ENCODE measurements around the gene ITPK1. TPM values are rescaled to one million over a fixed set of nuclear protein-coding genes. Genes with fewer than 3 reads are reported as not detected.
A peak's percentile ranks its signal among the peaks of the same experiment; 100 is the strongest.

The ITPK1 gene
- total and polyA plus RNA-seq, 2 experiments from 2014 or later, result 35.9 to 101 TPM

DNA sequence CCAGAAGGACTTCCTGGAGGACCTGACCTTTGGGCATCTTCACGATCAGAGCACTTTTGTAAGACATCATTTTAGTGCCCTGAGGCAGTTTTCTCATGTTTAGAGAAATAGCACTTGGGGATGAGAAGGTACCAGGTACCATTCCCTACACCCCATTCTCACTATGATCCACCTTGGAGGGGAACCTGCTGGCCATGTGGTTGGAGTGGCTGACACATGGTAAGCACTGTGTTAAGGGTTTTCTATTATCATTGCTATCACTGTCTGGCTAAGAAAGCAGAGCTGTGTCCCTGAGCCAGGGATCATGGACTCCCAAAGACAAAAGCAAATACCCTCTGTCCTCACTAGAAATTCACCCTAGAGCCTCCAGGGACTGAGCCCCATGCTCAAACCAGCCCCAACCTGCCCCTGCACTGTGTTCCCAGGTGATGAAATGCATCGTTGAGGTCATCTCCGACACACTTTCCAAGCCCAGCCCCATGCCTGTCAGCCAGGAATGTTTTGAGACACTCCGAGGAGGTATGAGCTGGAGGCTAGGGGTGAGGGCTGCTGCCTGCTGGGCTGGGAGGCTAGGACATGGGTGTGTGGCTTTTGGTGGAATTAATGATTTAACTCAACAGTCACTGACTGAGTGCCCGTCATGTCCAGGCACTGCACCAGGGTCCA lies 189.4 kb downstream of the ITPK1 start (continued):
- TF ChIP-seq, protein P1, sequence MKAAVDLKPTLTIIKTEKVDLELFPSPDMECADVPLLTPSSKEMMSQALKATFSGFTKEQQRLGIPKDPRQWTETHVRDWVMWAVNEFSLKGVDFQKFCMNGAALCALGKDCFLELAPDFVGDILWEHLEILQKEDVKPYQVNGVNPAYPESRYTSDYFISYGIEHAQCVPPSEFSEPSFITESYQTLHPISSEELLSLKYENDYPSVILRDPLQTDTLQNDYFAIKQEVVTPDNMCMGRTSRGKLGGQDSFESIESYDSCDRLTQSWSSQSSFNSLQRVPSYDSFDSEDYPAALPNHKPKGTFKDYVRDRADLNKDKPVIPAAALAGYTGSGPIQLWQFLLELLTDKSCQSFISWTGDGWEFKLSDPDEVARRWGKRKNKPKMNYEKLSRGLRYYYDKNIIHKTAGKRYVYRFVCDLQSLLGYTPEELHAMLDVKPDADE (IDR thresholded peaks at IDR 0.05), result no peak
- TF ChIP-seq, protein P2, sequence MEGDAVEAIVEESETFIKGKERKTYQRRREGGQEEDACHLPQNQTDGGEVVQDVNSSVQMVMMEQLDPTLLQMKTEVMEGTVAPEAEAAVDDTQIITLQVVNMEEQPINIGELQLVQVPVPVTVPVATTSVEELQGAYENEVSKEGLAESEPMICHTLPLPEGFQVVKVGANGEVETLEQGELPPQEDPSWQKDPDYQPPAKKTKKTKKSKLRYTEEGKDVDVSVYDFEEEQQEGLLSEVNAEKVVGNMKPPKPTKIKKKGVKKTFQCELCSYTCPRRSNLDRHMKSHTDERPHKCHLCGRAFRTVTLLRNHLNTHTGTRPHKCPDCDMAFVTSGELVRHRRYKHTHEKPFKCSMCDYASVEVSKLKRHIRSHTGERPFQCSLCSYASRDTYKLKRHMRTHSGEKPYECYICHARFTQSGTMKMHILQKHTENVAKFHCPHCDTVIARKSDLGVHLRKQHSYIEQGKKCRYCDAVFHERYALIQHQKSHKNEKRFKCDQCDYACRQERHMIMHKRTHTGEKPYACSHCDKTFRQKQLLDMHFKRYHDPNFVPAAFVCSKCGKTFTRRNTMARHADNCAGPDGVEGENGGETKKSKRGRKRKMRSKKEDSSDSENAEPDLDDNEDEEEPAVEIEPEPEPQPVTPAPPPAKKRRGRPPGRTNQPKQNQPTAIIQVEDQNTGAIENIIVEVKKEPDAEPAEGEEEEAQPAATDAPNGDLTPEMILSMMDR (conservative IDR thresholded peaks at IDR 0.05; ENCODE audit: low read depth in 2 of 2), result no peak
- TF ChIP-seq NANOG (IDR thresholded peaks at IDR 0.05; ENCODE audit: borderline replicate concordance) (no peak), EZH2phosphoT487 (IDR thresholded peaks at IDR 0.05; ENCODE audit: unreplicated experiment) (no peak), STAT1 (IDR thresholded peaks at IDR 0.05; ENCODE audit: unreplicated experiment) (no peak), CREB1 (CRISPR knock-in tag; IDR thresholded peaks at IDR 0.05; ENCODE audit: low read depth) (no peak)

DNA sequence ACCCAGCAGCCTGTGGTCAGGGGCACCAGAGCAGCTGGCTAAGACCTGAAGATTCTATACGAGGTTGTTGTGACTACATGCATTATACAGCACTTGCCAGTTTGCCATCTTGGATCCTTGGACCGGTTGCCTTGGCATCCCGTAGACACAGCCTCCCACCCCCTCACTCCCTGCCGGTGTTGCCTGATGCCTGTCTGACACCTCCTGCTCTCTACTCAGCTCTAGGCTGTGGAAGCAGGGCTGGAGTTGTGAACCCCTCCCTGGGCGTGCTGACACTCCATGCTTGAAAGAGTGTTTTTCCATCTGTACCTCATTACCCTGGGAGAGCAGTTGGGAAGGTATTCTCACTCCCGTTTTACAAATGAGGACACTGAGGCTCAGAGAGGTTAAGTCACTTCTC lies 190.3 kb downstream of the ITPK1 start:
- peaks cover 4% of the 10 kb centered on the region; the same call in 2 of the 3 replicates for H3K9me3 Mint-ChIP-seq
- no peak for DNase-seq (ENCODE audit: low spot score)
- no peaks in the 10 kb centered on the region for H4K20me1 ChIP-seq (replicated peaks; ENCODE audit: insufficient read depth)
- H3K36me3 Mint-ChIP-seq (ENCODE audit: low read depth), result peaks cover 47% of the 10 kb centered on the region
- H2AFZ ChIP-seq, result no peak overlapping the region
- peak overlapping the region; percentile 89; the same call in 2 of the 3 replicates for H3K4me3 Mint-ChIP-seq
- H3K27me3 ChIP-seq (ENCODE audit: insufficient read depth), result peaks cover 15% of the 10 kb centered on the region
- H3F3A ChIP-seq (replicated peaks; ENCODE audit: low read depth), result 0 out of 2 replicates have a peak, but pooled peaks cover 2% of the 10 kb centered on the region
- H3K27ac ChIP-seq (ENCODE audit: low read depth), result no peak overlapping the region
- no peaks in the 10 kb centered on the region for H3K79me2 ChIP-seq (replicated peaks; ENCODE audit: insufficient read depth)
- H3K4me3 ChIP-seq, result no peak overlapping the region
- peaks cover 10% of the 10 kb centered on the region; the same call in 1 of the 2 replicates for H3K4me1 ChIP-seq (ENCODE audit: insufficient read depth)
- H3K27me3 Mint-ChIP-seq (ENCODE audit: insufficient read depth, low read depth, poor library complexity), result peaks cover 26% of the 10 kb centered on the region
- H3K9me2 ChIP-seq (ENCODE audit: insufficient read depth), result no peaks in the 10 kb centered on the region
- no peak for ATAC-seq
- no peak overlapping the region for H3K4me2 ChIP-seq
- H3K4me1 Mint-ChIP-seq, result peaks cover 22% of the 10 kb centered on the region
- H3K36me3 ChIP-seq (ENCODE audit: insufficient read depth), result no peaks in the 10 kb centered on the region
- H3K27ac Mint-ChIP-seq, result no peak overlapping the region
- TF ChIP-seq, protein P3, sequence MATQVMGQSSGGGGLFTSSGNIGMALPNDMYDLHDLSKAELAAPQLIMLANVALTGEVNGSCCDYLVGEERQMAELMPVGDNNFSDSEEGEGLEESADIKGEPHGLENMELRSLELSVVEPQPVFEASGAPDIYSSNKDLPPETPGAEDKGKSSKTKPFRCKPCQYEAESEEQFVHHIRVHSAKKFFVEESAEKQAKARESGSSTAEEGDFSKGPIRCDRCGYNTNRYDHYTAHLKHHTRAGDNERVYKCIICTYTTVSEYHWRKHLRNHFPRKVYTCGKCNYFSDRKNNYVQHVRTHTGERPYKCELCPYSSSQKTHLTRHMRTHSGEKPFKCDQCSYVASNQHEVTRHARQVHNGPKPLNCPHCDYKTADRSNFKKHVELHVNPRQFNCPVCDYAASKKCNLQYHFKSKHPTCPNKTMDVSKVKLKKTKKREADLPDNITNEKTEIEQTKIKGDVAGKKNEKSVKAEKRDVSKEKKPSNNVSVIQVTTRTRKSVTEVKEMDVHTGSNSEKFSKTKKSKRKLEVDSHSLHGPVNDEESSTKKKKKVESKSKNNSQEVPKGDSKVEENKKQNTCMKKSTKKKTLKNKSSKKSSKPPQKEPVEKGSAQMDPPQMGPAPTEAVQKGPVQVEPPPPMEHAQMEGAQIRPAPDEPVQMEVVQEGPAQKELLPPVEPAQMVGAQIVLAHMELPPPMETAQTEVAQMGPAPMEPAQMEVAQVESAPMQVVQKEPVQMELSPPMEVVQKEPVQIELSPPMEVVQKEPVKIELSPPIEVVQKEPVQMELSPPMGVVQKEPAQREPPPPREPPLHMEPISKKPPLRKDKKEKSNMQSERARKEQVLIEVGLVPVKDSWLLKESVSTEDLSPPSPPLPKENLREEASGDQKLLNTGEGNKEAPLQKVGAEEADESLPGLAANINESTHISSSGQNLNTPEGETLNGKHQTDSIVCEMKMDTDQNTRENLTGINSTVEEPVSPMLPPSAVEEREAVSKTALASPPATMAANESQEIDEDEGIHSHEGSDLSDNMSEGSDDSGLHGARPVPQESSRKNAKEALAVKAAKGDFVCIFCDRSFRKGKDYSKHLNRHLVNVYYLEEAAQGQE (IDR thresholded peaks at IDR 0.05; ENCODE audit: unreplicated experiment), result no peak
- TF ChIP-seq ZNF114 (CRISPR knock-in tag; IDR thresholded peaks at IDR 0.05), result no peak
- TF ChIP-seq NANOG (IDR thresholded peaks at IDR 0.05; ENCODE audit: borderline replicate concordance), result no peak
- TF ChIP-seq, protein P4, sequence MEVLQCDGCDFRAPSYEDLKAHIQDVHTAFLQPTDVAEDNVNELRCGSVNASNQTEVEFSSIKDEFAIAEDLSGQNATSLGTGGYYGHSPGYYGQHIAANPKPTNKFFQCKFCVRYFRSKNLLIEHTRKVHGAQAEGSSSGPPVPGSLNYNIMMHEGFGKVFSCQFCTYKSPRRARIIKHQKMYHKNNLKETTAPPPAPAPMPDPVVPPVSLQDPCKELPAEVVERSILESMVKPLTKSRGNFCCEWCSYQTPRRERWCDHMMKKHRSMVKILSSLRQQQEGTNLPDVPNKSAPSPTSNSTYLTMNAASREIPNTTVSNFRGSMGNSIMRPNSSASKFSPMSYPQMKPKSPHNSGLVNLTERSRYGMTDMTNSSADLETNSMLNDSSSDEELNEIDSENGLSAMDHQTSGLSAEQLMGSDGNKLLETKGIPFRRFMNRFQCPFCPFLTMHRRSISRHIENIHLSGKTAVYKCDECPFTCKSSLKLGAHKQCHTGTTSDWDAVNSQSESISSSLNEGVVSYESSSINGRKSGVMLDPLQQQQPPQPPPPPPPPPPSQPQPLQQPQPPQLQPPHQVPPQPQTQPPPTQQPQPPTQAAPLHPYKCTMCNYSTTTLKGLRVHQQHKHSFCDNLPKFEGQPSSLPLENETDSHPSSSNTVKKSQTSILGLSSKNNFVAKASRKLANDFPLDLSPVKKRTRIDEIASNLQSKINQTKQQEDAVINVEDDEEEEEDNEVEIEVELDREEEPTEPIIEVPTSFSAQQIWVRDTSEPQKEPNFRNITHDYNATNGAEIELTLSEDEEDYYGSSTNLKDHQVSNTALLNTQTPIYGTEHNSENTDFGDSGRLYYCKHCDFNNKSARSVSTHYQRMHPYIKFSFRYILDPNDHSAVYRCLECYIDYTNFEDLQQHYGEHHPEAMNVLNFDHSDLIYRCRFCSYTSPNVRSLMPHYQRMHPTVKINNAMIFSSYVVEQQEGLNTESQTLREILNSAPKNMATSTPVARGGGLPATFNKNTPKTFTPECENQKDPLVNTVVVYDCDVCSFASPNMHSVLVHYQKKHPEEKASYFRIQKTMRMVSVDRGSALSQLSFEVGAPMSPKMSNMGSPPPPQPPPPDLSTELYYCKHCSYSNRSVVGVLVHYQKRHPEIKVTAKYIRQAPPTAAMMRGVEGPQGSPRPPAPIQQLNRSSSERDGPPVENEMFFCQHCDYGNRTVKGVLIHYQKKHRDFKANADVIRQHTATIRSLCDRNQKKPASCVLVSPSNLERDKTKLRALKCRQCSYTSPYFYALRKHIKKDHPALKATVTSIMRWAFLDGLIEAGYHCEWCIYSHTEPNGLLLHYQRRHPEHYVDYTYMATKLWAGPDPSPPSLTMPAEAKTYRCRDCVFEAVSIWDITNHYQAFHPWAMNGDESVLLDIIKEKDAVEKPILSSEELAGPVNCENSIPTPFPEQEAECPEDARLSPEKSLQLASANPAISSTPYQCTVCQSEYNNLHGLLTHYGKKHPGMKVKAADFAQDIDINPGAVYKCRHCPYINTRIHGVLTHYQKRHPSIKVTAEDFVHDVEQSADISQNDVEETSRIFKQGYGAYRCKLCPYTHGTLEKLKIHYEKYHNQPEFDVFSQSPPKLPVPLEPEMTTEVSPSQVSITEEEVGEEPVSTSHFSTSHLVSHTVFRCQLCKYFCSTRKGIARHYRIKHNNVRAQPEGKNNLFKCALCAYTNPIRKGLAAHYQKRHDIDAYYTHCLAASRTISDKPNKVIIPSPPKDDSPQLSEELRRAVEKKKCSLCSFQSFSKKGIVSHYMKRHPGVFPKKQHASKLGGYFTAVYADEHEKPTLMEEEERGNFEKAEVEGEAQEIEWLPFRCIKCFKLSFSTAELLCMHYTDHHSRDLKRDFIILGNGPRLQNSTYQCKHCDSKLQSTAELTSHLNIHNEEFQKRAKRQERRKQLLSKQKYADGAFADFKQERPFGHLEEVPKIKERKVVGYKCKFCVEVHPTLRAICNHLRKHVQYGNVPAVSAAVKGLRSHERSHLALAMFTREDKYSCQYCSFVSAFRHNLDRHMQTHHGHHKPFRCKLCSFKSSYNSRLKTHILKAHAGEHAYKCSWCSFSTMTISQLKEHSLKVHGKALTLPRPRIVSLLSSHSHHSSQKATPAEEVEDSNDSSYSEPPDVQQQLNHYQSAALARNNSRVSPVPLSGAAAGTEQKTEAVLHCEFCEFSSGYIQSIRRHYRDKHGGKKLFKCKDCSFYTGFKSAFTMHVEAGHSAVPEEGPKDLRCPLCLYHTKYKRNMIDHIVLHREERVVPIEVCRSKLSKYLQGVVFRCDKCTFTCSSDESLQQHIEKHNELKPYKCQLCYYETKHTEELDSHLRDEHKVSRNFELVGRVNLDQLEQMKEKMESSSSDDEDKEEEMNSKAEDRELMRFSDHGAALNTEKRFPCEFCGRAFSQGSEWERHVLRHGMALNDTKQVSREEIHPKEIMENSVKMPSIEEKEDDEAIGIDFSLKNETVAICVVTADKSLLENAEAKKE (CRISPR knock-in tag; IDR thresholded peaks at IDR 0.05), result no peak
- TF ChIP-seq JUNB (IDR thresholded peaks at IDR 0.05; ENCODE audit: unreplicated experiment), result no peak

All from GM23338 (cell line).